Measurements from ENCODE around the gene RABGAP1.
A peak's percentile ranks its signal among the peaks of the same experiment; 100 is the strongest.
"Not testable (repeated sequence)": the region's sequence is repeated elsewhere in the genome, so short reads cannot be mapped to it uniquely, and the experiment has no call there.

Gene RABGAP1

GRCh38 chr9:122940749-122941581, at the start of gene RABGAP1:
Gene RABGAP1, plus strand, starts transcription at chr9:122941020. Its CDS starts 16,040 bp downstream, at chr9:122957060.
- in situ Hi-C loops (cut with MboI; ENCODE audit: low pct_unique_long_range_greater_than_20kb, low sequenced_read_pairs) = no loop called here
- DNase-seq = peak; percentile 96

GRCh38 chr9:122897969-122898368, 42.9 kb upstream of the RABGAP1 start:
- DNase-seq = no peak
- in situ Hi-C loops (cut with MboI; ENCODE audit: low pct_unique_long_range_greater_than_20kb, low sequenced_read_pairs) = no loop called here

GRCh38 chr9:122900791-122901190, 40.0 kb upstream of the RABGAP1 start:
- DNase-seq = peak; percentile 32
- in situ Hi-C loops (cut with MboI; ENCODE audit: low pct_unique_long_range_greater_than_20kb, low sequenced_read_pairs) = no loop called here

GRCh38 chr9:122904466-122904822, 36.4 kb upstream of the RABGAP1 start:
- in situ Hi-C loops (cut with MboI; ENCODE audit: low pct_unique_long_range_greater_than_20kb, low sequenced_read_pairs) = no loop called here
- DNase-seq = peak; percentile 52

- DNase-seq = peak; percentile 99
- in situ Hi-C loops (cut with MboI; ENCODE audit: low pct_unique_long_range_greater_than_20kb, low sequenced_read_pairs) = no loop called here
These were observed 35.8 kb upstream of the RABGAP1 start, which contains the start of gene RC3H2 for GRCh38 chr9:122904823-122905710. Gene RC3H2, minus strand, starts transcription at chr9:122905359. Its CDS starts 7,850 bp downstream, at chr9:122897509.

- DNase-seq; in situ Hi-C loops (cut with MboI; ENCODE audit: low pct_unique_long_range_greater_than_20kb, low sequenced_read_pairs): not testable (repeated sequence)
These were observed 34.7 kb upstream of the RABGAP1 start for GRCh38 chr9:122906122-122906521.

- in situ Hi-C loops (cut with MboI; ENCODE audit: low pct_unique_long_range_greater_than_20kb, low sequenced_read_pairs) = no loop called here
- DNase-seq = no peak
These were observed 28.2 kb upstream of the RABGAP1 start for GRCh38 chr9:122912671-122912963.

- in situ Hi-C loops (cut with MboI; ENCODE audit: low pct_unique_long_range_greater_than_20kb, low sequenced_read_pairs) = no loop called here
- DNase-seq = peak; percentile 87
These were observed 27.7 kb upstream of the RABGAP1 start, which contains the start of gene ZBTB6 for GRCh38 chr9:122912964-122913673. Gene ZBTB6, minus strand, starts transcription at chr9:122913323. Its CDS starts 1,251 bp downstream, at chr9:122912072.

- in situ Hi-C loops (cut with MboI; ENCODE audit: low pct_unique_long_range_greater_than_20kb, low sequenced_read_pairs) = no loop called here
- DNase-seq = no peak
These were observed 22.5 kb upstream of the RABGAP1 start for GRCh38 chr9:122918310-122918709.

GRCh38 chr9:122922713-122923112, 18.1 kb upstream of the RABGAP1 start:
- in situ Hi-C loops (cut with MboI; ENCODE audit: low pct_unique_long_range_greater_than_20kb, low sequenced_read_pairs) = no loop called here
- no peak for DNase-seq

GRCh38 chr9:122923947-122924346, 16.9 kb upstream of the RABGAP1 start:
- in situ Hi-C loops (cut with MboI; ENCODE audit: low pct_unique_long_range_greater_than_20kb, low sequenced_read_pairs) = no loop called here
- no peak for DNase-seq

- DNase-seq = peak; percentile 27
- in situ Hi-C loops (cut with MboI; ENCODE audit: low pct_unique_long_range_greater_than_20kb, low sequenced_read_pairs) = no loop called here
These were observed 10.9 kb upstream of the RABGAP1 start for GRCh38 chr9:122929796-122930354.

- DNase-seq = no peak
- in situ Hi-C loops (cut with MboI; ENCODE audit: low pct_unique_long_range_greater_than_20kb, low sequenced_read_pairs) = no loop called here
These were observed 10.1 kb upstream of the RABGAP1 start for GRCh38 chr9:122930541-122931225.

- in situ Hi-C loops (cut with MboI; ENCODE audit: low pct_unique_long_range_greater_than_20kb, low sequenced_read_pairs) = no loop called here
- DNase-seq = peak; percentile 95
These were observed 9.3 kb upstream of the RABGAP1 start, which contains the start of gene ZBTB26 for GRCh38 chr9:122931226-122932121. Gene ZBTB26, minus strand, starts transcription at chr9:122931512. Its CDS starts 11,578 bp downstream, at chr9:122919934.

GRCh38 chr9:122936464-122936863, 4.4 kb upstream of the RABGAP1 start:
- in situ Hi-C loops (cut with MboI; ENCODE audit: low pct_unique_long_range_greater_than_20kb, low sequenced_read_pairs) = no loop called here
- no peak for DNase-seq

- in situ Hi-C loops (cut with MboI; ENCODE audit: low pct_unique_long_range_greater_than_20kb, low sequenced_read_pairs) = no loop called here
- DNase-seq = no peak
These were observed 3.9 kb upstream of the RABGAP1 start for GRCh38 chr9:122936883-122937282.

- in situ Hi-C loops (cut with MboI; ENCODE audit: low pct_unique_long_range_greater_than_20kb, low sequenced_read_pairs) = no loop called here
- no peak for DNase-seq
These were observed 1.2 kb upstream of the RABGAP1 start for GRCh38 chr9:122939601-122940000.

GRCh38 chr9:122940454-122940748, 419 bp upstream of the RABGAP1 start:
- in situ Hi-C loops (cut with MboI; ENCODE audit: low pct_unique_long_range_greater_than_20kb, low sequenced_read_pairs) = no loop called here
- no peak for DNase-seq

All from KBM-7 (cell line).